Right lobe of liver (tissue), 6 donors: Measurements from ENCODE around the gene PCSK4. TPM values are rescaled to one million over a fixed set of nuclear protein-coding genes. Genes with fewer than 3 reads are reported as not detected.

Experiments
- ATAC-seq, 4 donors: fragments of 200-7000 bp; cut with Tn5 transposase; one replicate each; pipeline ENCODE4 v1.9.1; 2020; ENCODE audit warnings: mild to moderate bottlenecking in 4 of 4, moderate library complexity in 4 of 4
- DNase-seq, 3 donors: peaks; one replicate each; pipeline ENCODE4 v3.0.0-alpha.2; 2020
- H3K27ac ChIP-seq, 3 donors: fragments of 200-600 bp; one replicate each; pipeline ENCODE4 v1.8.0; 2022
- H3K27me3 ChIP-seq, 2 donors: fragments of 200-600 bp; one replicate each; pipeline ENCODE4 v1.8.0; 2022
- H3K36me3 ChIP-seq, 4 donors: fragments of 200-600 bp; sonication (generic) in 1 of 4; one replicate each; pipeline versions ENCODE4 v1.5.1 to v1.8.0; 2017 to 2022; ENCODE audit warnings: control low read depth in 1 of 4
- H3K4me1 ChIP-seq, 4 donors: fragments of 200-600 bp; sonication (generic) in 1 of 4; one replicate each; pipeline versions ENCODE4 v1.5.1 to v1.8.0; 2017 to 2022; ENCODE audit warnings: control low read depth in 1 of 4
- H3K4me3 ChIP-seq, 3 donors: fragments of 200-600 bp; one replicate each; pipeline ENCODE4 v1.8.0; 2022
- H3K9me3 ChIP-seq, 4 donors: fragments of 200-600 bp; sonication (generic) in 1 of 4; one replicate each; pipeline versions ENCODE4 v1.5.1 to v1.8.0; 2017 to 2022; ENCODE audit warnings: control low read depth in 1 of 4
- CTCF ChIP-seq, 4 donors: fragments of 200-600 bp in 3 of 4; fragments of 450-650 bp in 1 of 4; IDR thresholded peaks; one replicate each; pipeline versions ENCODE4 v1.5.1 to v1.8.0; 2016 to 2022; ENCODE audit warnings: antibody characterized with exemption in 4 of 4, mild to moderate bottlenecking in 2 of 4
- POLR2A ChIP-seq: fragments of 450-650 bp; IDR thresholded peaks from one replicate; pipeline ENCODE4 v1.6.1; 2017; ENCODE audit warnings: antibody characterized with exemption, mild to moderate bottlenecking
- WGBS: methylation state at CpG from one replicate; pipeline ENCODE4 v1.1.6; 2018; ENCODE audit warnings: low coverage, low lambda C conversion rate; ENCODE audit not compliant: insufficient coverage; ENCODE audit errors: missing lambda C conversion rate; 5-methylcytosine and 5-hydroxymethylcytosine counted together
- intact Hi-C, 2 donors: fragments of 100-400 bp; cut with DNase I; formaldehyde crosslinking; loops; one replicate each; pipeline versions ENCODE4 v1.11.2 to v1.14.1; 2022
- total RNA-seq, 6 experiments: library from RNA; depleted of rRNA in 2 of 6; stranded (reverse); fragments of >200 nt in 2 of 6; fragmentation: NEBNext Ultra II Directional in 3 of 6; extraction: Animal tissue kit (Norgen Biotek cat#: 25700) in 3 of 6; gene quantifications; one replicate each; pipeline versions ENCODE4 v1.1.0 to v1.2.4, GENCODE V29; 2016 to 2023
- donor health status: DM: no; HTN: yes; CAD: no.
- donor health status: DM: no; HTN: no; CAD: no.
- donor health status: DM: no; HTN: no; CAD: no.
- donor health status: DM: no; HTN: yes; CAD: no.
- donor health status: DM: no; HTN: yes; CAD: no.

The PCSK4 gene
- total RNA-seq, 6 experiments from 2014 or later, result 2.0 to 8.0 (median 3.6) TPM

GRCh38 chr19:1494115-1494815 lies 4.1 kb upstream of the PCSK4 start:
- H3K27me3 ChIP-seq, result no peaks in the 10 kb centered on the region
- no peak overlapping the region for H3K27ac ChIP-seq
- TF ChIP-seq POLR2A, result no peak
- DNase-seq, result no peak
- peaks cover 0 to 32% (median 9%) of the 10 kb centered on the region in 4 donors for H3K4me1 ChIP-seq
- intact Hi-C loops, result no loop called here
- no peak overlapping the region for H3K4me3 ChIP-seq
- ATAC-seq, result no peak
- H3K9me3 ChIP-seq, result no peaks in the 10 kb centered on the region
- H3K36me3 ChIP-seq, result no peaks in the 10 kb centered on the region
- WGBS, result 57% methylated on average over 8 of the region's 15 CpGs

DNA sequence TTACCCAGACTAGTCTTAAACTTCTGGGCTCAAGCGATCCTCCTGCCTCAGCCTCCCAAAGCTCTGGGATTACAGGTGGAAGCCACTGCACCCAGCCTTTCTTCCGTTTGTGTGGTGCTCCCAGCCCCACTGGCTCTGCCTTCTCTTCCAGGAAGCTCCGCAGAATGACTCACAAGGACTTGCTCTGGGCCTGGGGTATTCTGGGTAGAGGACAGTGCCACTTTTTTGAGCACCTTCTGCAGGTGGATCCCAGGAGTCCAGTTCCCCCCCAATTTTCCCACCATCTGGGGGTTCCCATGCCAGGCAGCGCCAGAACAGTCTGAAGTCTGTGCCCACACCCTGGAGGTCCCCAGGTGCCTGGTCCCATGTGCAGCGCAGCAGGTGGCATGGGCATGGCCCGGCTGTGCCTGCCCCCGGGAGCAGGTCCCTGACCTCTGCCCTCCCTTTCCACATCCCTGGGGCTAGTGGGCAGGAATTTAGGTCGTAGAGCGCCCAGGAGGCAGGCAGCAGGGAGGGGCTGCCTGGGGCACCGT lies 2.4 kb upstream of the PCSK4 start:
- Histone ChIP-seq H3K4me3 (peak overlapping the region; percentile 75 to 89 (median 86)), H3K27me3 (no peaks in the 10 kb centered on the region), H3K9me3 (no peaks in the 10 kb centered on the region), H3K27ac (peak overlapping the region; percentile 63 to 79 (median 66)), H3K4me1 (peaks cover 0 to 26% (median 7%) of the 10 kb centered on the region in 4 donors), H3K36me3 (no peaks in the 10 kb centered on the region)
- peak; percentile 82 for TF ChIP-seq POLR2A
- TF ChIP-seq CTCF (IDR thresholded peaks at IDR 0.05), result no peak
- ATAC-seq (peak; percentile 35 to 56 (median 44)), DNase-seq (peak; percentile 81 to 90 (median 89))
- intact Hi-C loops, result no loop called here
- WGBS, result 58% methylated on average over 3 of the region's 10 CpGs

GRCh38 chr19:1491849-1492170 lies 1.7 kb upstream of the PCSK4 start:
- peak overlapping the region; percentile 75 to 89 (median 86) for H3K4me3 ChIP-seq
- 52% methylated on average over 7 of the region's 12 CpGs for WGBS
- peak; percentile 36 to 72 (median 61) for DNase-seq

GRCh38 chr19:1491114-1491848 lies 1.1 kb upstream of the PCSK4 start, which contains the start of gene REEP6:
TSS of gene REEP6 (plus strand) at chr19:1491181. CDS start at chr19:1491270, 89 bp downstream.
- H3K27ac ChIP-seq, result peak within 1 kb of the TSS; percentile 52 to 79 (median 63)
- no peaks in the 10 kb centered on the region for H3K27me3 ChIP-seq
- ATAC-seq (no peak), DNase-seq (peak in 2 of 3 donors; percentile 45 to 66)
- WGBS, result 7% methylated on average over 15 of the region's 73 CpGs
- no peaks in the 10 kb centered on the region for H3K9me3 ChIP-seq
- peak within 1 kb of the TSS; percentile 75 to 89 (median 86) for H3K4me3 ChIP-seq
- H3K4me1 ChIP-seq, result peaks cover 0 to 26% (median 7%) of the 10 kb centered on the region in 4 donors
- intact Hi-C loops, result no loop called here
- no peaks in the 10 kb centered on the region for H3K36me3 ChIP-seq
- no peak for TF ChIP-seq CTCF (IDR thresholded peaks at IDR 0.05)
- TF ChIP-seq POLR2A, result peak; percentile 97

More at GRCh38 chr19:1491849-1492170, 1.7 kb upstream of the PCSK4 start:
- intact Hi-C loops, result no loop called here
- Histone ChIP-seq H3K9me3 (no peaks in the 10 kb centered on the region), H3K36me3 (no peaks in the 10 kb centered on the region), H3K27ac (peak overlapping the region; percentile 52 to 79 (median 63)), H3K27me3 (no peaks in the 10 kb centered on the region), H3K4me1 (peaks cover 0 to 26% (median 7%) of the 10 kb centered on the region in 4 donors)
- ATAC-seq, result no peak
- TF ChIP-seq CTCF (IDR thresholded peaks at IDR 0.05) (no peak), POLR2A (no peak)
